Activated naive CD8-positive, alpha-beta T cell (primary cell): ENCODE data around the gene DDX23.

Experiments
- H3K27ac Mint-ChIP-seq: one replicate; pipeline ENCODE4 v1.8.0; 2021; ENCODE audit warnings: mixed read lengths
- H3K27me3 Mint-ChIP-seq: one replicate; pipeline ENCODE4 v1.8.0; 2021; ENCODE audit warnings: mixed read lengths
- H3K36me3 Mint-ChIP-seq: one replicate; pipeline ENCODE4 v1.8.0; 2021; ENCODE audit warnings: mixed read lengths
- H3K4me1 Mint-ChIP-seq: one replicate; pipeline ENCODE4 v1.8.0; 2021; ENCODE audit warnings: low read depth, mixed read lengths
- H3K4me3 Mint-ChIP-seq: one replicate; pipeline ENCODE4 v1.8.0; 2021; ENCODE audit warnings: mild to moderate bottlenecking, mixed read lengths
- H3K9me3 Mint-ChIP-seq: one replicate; pipeline ENCODE4 v1.8.0; 2021; ENCODE audit warnings: low read depth, mixed read lengths

DDX23 gene

GRCh38 chr12:48822139-48822538 is 29.8 kb downstream of the DDX23 start:
- H3K9me3 Mint-ChIP-seq: no peaks in the 10 kb centered on the region
- peaks cover 13% of the 10 kb centered on the region for H3K4me1 Mint-ChIP-seq
- H3K27ac Mint-ChIP-seq: no peak overlapping the region
- no peaks in the 10 kb centered on the region for H3K36me3 Mint-ChIP-seq
- H3K27me3 Mint-ChIP-seq: peaks cover 2% of the 10 kb centered on the region
- H3K4me3 Mint-ChIP-seq: no peak overlapping the region

DNA sequence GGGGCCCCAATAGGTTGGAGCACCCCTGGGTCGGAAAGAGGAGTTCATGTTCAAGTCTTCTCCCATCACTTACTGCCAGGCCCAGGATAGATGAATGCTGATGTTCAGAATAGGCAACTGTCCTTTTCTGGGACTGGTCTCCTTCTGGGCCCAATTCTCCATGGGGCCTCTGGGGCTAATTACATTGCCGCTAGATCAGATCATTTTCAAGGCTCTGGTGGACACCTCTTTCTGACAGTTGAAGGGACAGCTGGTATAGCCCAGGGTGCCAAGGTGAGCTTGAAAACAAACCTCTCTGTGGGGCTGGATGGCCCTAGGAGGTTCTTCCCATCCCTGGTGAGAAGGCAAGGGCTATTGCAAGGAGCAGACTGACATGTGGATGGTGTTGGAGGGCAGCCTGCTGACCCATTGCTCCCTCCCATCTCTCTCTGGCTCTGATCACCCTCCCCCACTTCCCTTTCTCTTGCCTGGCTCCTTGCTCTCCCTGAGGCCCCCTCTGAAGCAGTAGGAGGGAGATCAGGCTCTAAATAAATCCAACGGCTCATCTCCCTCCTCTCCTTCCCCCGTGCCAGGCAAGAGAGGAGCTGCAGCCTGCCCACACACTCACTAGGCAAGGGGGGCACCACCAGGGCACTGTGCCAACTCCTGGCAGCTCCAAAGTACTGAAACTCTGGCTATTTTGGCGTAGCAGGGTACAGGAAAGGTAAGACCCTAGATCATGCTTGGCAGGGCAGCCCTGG is 31.8 kb downstream of the DDX23 start:
- Mint-ChIP-seq H3K4me1 (peaks cover 24% of the 10 kb centered on the region), H3K27ac (no peak overlapping the region)

DNA sequence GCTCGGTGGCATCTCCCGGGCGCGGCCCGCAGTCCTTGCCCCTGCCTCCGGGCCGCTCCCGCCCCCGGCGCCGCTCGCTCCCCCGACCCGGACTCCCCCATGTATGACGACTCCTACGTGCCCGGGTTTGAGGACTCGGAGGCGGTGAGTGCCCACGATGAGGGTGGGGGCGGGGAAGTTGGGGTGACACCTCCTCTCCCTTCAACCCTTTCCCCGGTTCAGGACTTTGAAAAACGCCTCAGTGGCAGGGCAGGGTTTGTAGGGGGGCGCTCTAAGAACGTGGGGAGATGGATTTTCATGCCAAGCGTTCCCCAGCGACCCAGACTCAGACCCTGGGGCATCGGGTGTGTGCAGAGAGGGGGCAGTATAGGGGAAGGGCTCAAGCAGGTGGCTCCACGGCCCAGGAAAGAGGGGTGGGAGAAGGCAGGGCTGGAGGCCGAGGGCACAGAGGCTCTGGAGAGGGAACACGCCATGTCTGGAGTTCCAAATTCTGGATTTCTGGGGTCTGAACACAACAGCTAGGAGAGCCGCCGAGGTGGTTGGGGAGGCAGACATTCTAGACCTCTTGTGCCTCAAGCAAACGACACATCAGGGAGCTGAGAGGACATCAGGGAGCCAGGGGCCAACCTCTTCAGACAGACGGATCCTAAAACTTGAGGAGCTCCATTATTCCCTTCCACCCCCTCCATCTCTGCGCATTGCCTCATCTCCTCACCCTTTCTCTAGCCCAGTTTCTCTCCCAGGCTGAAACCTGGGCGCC is 33.0 kb downstream of the DDX23 start:
- no peaks in the 10 kb centered on the region for H3K9me3 Mint-ChIP-seq
- H3K4me3 Mint-ChIP-seq: peak overlapping the region; percentile 68
- H3K27me3 Mint-ChIP-seq: peaks cover 8% of the 10 kb centered on the region
- H3K4me1 Mint-ChIP-seq: peaks cover 24% of the 10 kb centered on the region
- H3K36me3 Mint-ChIP-seq: no peaks in the 10 kb centered on the region
- no peak overlapping the region for H3K27ac Mint-ChIP-seq

More for the DNA sequence above, 31.8 kb downstream of the DDX23 start:
- Mint-ChIP-seq H3K9me3 (no peaks in the 10 kb centered on the region), H3K36me3 (no peaks in the 10 kb centered on the region), H3K4me3 (peak overlapping the region; percentile 68), H3K27me3 (peaks cover 8% of the 10 kb centered on the region)

DNA sequence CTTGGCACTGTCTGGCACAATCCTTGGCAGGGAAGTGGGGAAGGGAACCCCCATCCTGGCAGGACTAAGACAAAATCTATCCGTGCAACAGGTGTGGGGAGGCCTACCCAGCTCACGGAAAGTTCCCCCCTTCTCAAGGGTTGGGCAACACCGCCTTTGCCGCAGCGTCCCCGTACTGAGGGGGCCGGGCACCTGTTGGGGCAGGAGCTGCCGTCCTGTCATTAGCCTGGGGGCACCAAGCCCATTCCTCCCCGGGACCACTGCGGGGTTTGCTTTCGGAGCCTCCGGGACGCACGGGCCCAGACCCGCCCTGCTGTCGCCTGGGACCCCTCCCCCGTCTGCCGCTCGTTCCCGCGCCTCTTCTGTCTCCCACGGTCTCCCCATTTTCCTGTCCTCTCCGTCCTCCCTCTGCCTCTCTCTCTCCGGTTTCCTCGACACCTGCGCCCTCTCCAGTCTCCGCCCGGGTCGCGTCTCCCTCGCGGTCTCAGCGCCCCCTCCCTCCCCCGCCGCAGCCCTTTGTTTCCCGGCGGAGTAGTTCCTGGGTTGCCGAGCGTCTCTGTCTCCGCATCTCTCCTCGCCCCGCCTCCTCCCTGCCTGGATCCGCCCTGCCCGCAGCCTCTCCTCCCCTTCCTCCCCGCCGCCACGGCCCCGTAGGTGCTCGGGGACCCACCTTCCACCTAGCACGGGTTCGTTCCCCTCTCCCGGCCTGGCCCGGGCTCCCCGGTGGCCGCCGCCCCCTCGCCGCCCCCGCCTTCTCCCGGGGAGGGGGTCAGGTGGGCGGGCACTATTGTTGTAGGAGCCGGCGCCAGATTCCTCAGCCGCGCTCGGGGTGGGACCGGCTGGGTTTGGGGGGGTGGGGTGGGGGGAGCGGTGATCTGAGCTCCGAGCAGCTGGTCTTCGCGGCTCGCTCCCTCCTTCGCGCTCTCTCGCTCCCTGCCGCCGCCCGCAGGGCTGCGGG is 33.8 kb downstream of the DDX23 start, which contains the start of gene CACNB3:
CACNB3 (plus strand) TSS at position 624 of the 958 bp plus-strand sequence. CDS start 434 bp downstream, outside the sequence.
- H3K36me3 Mint-ChIP-seq: no peaks in the 10 kb centered on the region
- H3K4me3 Mint-ChIP-seq: peak within 1 kb of the TSS; percentile 90
- no peak within 1 kb of the TSS for H3K27ac Mint-ChIP-seq
- H3K9me3 Mint-ChIP-seq: no peaks in the 10 kb centered on the region
- H3K4me1 Mint-ChIP-seq: peaks cover 28% of the 10 kb centered on the region
- peaks cover 8% of the 10 kb centered on the region for H3K27me3 Mint-ChIP-seq

DNA sequence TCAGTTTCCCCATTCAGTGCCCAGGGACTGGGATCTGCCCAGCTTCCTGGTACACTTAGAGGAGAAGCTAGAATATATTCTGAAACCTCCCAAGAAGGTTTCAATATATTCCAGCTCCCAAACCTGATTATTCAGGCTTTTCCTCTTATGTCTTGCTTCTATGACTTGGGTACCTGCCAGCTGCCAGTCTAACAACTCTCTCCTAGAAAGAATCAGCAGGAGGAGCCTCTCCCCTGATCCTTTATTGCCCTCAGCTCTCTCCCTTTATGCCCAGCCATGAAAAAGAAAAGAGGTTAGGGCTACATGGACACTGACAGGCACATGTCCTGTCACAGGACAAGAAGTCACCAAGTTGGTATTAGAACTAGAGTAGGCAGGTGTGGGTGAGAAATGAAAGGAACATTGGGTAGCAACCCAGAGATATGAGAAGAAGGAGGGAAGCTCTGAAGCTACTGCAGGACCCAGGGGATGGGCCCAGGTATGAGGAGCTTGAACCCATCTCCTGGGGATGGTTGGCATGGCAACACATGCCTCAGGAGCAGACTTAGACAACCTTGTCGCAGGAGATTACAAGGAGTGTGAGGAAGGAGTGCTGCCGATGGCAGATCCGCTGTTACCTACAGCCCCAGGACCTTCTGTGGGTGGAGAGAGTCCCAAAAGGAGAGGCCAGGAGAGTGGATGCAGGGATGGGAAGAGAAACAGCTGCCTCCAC is 35.7 kb downstream of the DDX23 start:
- Mint-ChIP-seq H3K27ac (no peak overlapping the region), H3K9me3 (no peaks in the 10 kb centered on the region), H3K36me3 (no peaks in the 10 kb centered on the region), H3K27me3 (peaks cover 8% of the 10 kb centered on the region), H3K4me3 (peak overlapping the region; percentile 90), H3K4me1 (peaks cover 30% of the 10 kb centered on the region)

- H3K4me3 Mint-ChIP-seq: peak overlapping the region; percentile 90
- peaks cover 8% of the 10 kb centered on the region for H3K27me3 Mint-ChIP-seq
- H3K27ac Mint-ChIP-seq: peak overlapping the region; percentile 28
- no peaks in the 10 kb centered on the region for H3K9me3 Mint-ChIP-seq
- peaks cover 30% of the 10 kb centered on the region for H3K4me1 Mint-ChIP-seq
- H3K36me3 Mint-ChIP-seq: no peaks in the 10 kb centered on the region
Observed at GRCh38 chr12:48815126-48816110, 36.5 kb downstream of the DDX23 start.

- no peak overlapping the region for H3K27ac Mint-ChIP-seq
- H3K4me3 Mint-ChIP-seq: peak overlapping the region; percentile 90
- H3K9me3 Mint-ChIP-seq: no peaks in the 10 kb centered on the region
- H3K27me3 Mint-ChIP-seq: peaks cover 8% of the 10 kb centered on the region
- H3K4me1 Mint-ChIP-seq: peaks cover 30% of the 10 kb centered on the region
- no peaks in the 10 kb centered on the region for H3K36me3 Mint-ChIP-seq
Observed at GRCh38 chr12:48814262-48815125, 37.5 kb downstream of the DDX23 start.

DNA sequence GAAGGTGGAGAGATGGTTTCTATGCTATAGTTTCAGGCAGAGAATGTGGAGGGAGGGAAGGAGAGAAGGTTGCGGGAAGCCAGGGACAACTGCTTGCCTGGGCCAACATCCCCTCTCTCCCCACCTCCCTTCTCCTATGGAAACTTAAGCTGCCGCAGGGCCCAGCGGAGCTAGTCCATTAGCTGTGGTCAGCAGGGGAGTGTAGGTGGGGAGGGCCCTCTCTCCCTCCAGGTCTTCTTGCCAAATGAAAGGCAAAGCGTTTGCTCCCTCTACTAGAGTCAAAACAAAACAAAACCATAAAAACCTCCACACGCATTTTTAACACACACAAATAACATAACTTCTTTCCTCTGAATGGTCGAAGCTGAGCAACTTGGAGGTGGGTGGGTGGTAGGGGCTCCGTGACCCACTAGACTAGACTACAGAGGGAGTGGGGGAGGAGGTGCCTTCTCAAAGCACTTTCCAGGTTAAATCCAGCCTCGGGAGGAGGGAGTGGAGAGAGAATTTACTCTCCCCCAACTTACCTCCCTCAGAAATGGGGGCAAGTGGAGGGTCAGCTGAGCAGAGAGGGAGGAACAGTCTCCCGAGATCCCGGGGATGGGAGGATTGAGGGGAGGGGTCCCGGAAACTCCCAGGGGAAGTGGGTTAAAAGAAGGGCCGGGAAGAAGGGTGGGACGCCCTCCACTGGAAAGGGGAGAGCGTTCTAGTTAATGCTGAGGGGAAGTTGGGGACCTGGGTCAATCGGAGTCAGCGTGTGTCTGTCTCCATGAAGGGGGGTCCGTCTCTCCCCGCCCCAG is 38.3 kb downstream of the DDX23 start:
- Mint-ChIP-seq H3K36me3 (no peaks in the 10 kb centered on the region), H3K4me3 (peak overlapping the region; percentile 79), H3K9me3 (no peaks in the 10 kb centered on the region), H3K4me1 (peaks cover 26% of the 10 kb centered on the region), H3K27ac (peak overlapping the region; percentile 28), H3K27me3 (peaks cover 8% of the 10 kb centered on the region)

DNA sequence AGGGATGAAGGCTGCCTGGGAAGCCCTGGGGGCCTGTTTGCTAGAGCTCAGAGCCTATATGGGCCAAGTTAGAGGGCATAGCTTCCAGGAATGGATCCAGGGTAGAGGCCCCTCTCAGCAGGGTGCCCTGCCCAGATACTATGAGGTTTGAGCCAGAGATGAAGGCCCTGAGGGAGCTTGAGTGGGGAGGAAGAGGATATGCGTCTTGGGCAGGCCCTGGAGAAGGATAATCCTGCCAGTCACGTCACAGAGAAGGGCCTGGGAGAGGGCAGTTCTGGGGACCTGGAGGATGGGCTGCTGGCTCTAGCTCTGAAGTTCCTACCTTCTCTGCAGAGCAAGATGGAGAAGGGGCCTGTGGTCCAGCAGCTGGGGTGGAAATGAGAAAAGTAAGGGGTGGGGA is 39.6 kb downstream of the DDX23 start:
- Mint-ChIP-seq H3K4me1 (peaks cover 19% of the 10 kb centered on the region), H3K9me3 (no peaks in the 10 kb centered on the region), H3K27ac (no peak overlapping the region)

GRCh38 chr12:48811437-48812090 is 40.4 kb downstream of the DDX23 start:
- no peaks in the 10 kb centered on the region for H3K9me3 Mint-ChIP-seq
- peaks cover 4% of the 10 kb centered on the region for H3K27me3 Mint-ChIP-seq
- H3K4me1 Mint-ChIP-seq: peaks cover 15% of the 10 kb centered on the region
- no peaks in the 10 kb centered on the region for H3K36me3 Mint-ChIP-seq
- H3K4me3 Mint-ChIP-seq: no peak overlapping the region
- H3K27ac Mint-ChIP-seq: no peak overlapping the region

More for the DNA sequence above, 39.6 kb downstream of the DDX23 start:
- Mint-ChIP-seq H3K36me3 (no peaks in the 10 kb centered on the region), H3K4me3 (peak overlapping the region; percentile 32), H3K27me3 (peaks cover 8% of the 10 kb centered on the region)

- Mint-ChIP-seq H3K27me3 (no peaks in the 10 kb centered on the region), H3K4me3 (no peak overlapping the region), H3K4me1 (peaks cover 9% of the 10 kb centered on the region), H3K9me3 (no peaks in the 10 kb centered on the region), H3K36me3 (no peaks in the 10 kb centered on the region), H3K27ac (no peak overlapping the region)
Observed at GRCh38 chr12:48810903-48811431, 41.0 kb downstream of the DDX23 start.
